Stimulated activated CD4-positive, alpha-beta T cell treated with anti-CD3 and anti-CD28 coated beads, TNF-alpha, amount 100 ng/mL, for 4 hours (primary cell): ENCODE results near the gene ABI1.

Source experiments
- DNase-seq, 3 experiments: peaks; one replicate each; pipeline ENCODE4 v3.0.0-alpha.2; 2020; ENCODE audit warnings: low read depth in 3 of 3

The ABI1 gene

GRCh38 chr10:26855186-26855585 lies 5.6 kb downstream of the ABI1 start:
- no peak for DNase-seq

GRCh38 chr10:26854524-26854923 lies 6.2 kb downstream of the ABI1 start:
- no peak for DNase-seq

GRCh38 chr10:26844396-26844975 lies 16.3 kb downstream of the ABI1 start:
- DNase-seq, result no peak

- no peak for DNase-seq
These were observed 17.0 kb downstream of the ABI1 start for GRCh38 chr10:26843736-26844135.

- no peak for DNase-seq
These were observed 18.9 kb downstream of the ABI1 start for GRCh38 chr10:26841733-26842317.

GRCh38 chr10:26840938-26841732 lies 19.6 kb downstream of the ABI1 start:
- DNase-seq, result no peak

- DNase-seq, result no peak
These were observed 20.7 kb downstream of the ABI1 start for GRCh38 chr10:26839966-26840627.

- no peak for DNase-seq
These were observed 23.6 kb downstream of the ABI1 start for GRCh38 chr10:26837139-26837538.

- DNase-seq, result no peak
These were observed 25.7 kb downstream of the ABI1 start for GRCh38 chr10:26835025-26835424.

GRCh38 chr10:26832960-26833359 lies 27.8 kb downstream of the ABI1 start:
- DNase-seq, result no peak

GRCh38 chr10:26831936-26832335 lies 28.8 kb downstream of the ABI1 start:
- DNase-seq, result no peak

- DNase-seq, result no peak
These were observed 30.8 kb downstream of the ABI1 start for GRCh38 chr10:26829810-26830515.

GRCh38 chr10:26824015-26824690 lies 36.6 kb downstream of the ABI1 start:
- DNase-seq, result no peak

GRCh38 chr10:26821699-26822570 lies 38.8 kb downstream of the ABI1 start:
- DNase-seq, result no peak

- no peak for DNase-seq
These were observed 45.3 kb downstream of the ABI1 start for GRCh38 chr10:26815500-26815899.

- DNase-seq, result no peak
These were observed 50.2 kb downstream of the ABI1 start for GRCh38 chr10:26810435-26811026.

GRCh38 chr10:26809973-26810372 lies 50.8 kb downstream of the ABI1 start:
- DNase-seq, result no peak

GRCh38 chr10:26807532-26807931 lies 53.2 kb downstream of the ABI1 start:
- DNase-seq, result no peak

- no peak for DNase-seq
These were observed 54.2 kb downstream of the ABI1 start for GRCh38 chr10:26806557-26806956.
